Measurements from ENCODE around the gene SLBP.
A peak's percentile ranks its signal among the peaks of the same experiment; 100 is the strongest.

SLBP gene

GRCh38 chr4:1726146-1726934 lies 14.2 kb upstream of the SLBP start:
- DNase-seq, result peak; percentile 80

GRCh38 chr4:1725521-1725920 lies 13.4 kb upstream of the SLBP start:
- no peak for DNase-seq

GRCh38 chr4:1723131-1723801 lies 11.1 kb upstream of the SLBP start:
- peak; percentile 77 for DNase-seq

DNA sequence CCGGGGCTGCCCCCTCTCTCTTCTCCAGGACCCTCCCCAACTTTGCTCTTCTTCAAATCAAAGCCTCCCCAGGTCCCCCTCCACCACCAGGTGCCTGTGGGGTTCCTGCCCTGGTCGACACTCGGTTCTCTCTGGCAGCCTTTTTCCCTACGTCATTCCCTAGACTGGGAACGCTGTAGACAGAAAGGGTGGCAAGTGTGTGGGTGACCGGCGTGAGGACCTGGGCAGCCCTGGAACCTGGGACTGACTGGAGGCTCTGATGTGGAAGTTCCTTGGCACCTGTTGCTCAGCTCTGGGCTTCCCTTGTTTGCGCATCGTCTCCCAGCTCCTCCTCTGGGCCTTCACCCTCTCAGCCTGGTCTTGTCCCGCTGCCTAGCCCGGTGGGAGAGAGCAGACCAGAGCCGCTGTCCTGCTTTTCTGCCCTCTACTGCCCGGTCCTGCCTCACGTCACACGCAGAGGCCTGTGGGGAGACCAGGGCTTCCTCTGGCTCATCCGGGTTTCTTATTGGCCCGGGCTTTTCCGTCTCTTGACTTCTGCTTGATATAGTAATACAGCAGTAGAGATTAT lies 10.5 kb upstream of the SLBP start:
- peak; percentile 31 for DNase-seq

GRCh38 chr4:1721666-1722550 lies 9.8 kb upstream of the SLBP start:
- DNase-seq, result no peak

DNA sequence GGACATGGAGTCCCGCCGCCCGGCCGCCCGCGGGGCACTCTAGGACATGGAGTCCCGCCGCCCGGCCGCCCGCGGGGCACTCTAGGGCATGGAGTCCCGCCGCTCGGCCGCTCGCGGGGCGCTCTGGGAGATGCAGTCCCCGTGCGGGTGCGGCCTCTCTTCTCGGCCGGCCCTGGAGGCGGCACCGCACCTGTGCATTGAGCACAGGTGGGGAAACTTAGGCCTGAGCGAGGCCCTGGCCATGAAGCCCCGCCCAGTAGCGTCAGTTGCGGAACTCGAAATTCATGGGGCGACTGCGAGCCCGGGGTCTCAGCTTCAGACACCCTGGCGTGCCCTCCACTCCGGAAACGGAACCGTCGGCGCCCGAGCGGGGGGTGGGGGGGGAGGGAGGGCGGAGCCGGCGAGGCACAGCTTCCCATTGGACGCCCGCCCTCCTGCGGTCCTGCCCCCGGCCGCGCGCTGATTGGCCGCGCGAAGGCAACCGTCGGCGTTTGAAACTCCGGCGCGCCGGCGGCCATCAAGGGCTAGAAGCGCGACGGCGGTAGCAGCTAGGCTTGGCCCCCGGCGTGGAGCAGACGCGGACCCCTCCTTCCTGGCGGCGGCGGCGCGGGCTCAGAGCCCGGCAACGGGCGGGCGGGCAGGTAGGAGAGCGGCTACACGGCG lies 9.0 kb upstream of the SLBP start, which contains the start of the genes TACC3 and TMEM129:
TSS of gene TACC3 (plus strand) at position 519 of the 663 bp plus-strand sequence. CDS start 1,901 bp downstream, outside the sequence.
TSS of gene TMEM129 (minus strand) at position 321 of the 663 bp plus-strand sequence. CDS start 486 bp downstream, outside the sequence.
- peak; percentile 86 for DNase-seq

GRCh38 chr4:1720163-1720983 lies 8.3 kb upstream of the SLBP start:
- DNase-seq, result peak; percentile 40

DNA sequence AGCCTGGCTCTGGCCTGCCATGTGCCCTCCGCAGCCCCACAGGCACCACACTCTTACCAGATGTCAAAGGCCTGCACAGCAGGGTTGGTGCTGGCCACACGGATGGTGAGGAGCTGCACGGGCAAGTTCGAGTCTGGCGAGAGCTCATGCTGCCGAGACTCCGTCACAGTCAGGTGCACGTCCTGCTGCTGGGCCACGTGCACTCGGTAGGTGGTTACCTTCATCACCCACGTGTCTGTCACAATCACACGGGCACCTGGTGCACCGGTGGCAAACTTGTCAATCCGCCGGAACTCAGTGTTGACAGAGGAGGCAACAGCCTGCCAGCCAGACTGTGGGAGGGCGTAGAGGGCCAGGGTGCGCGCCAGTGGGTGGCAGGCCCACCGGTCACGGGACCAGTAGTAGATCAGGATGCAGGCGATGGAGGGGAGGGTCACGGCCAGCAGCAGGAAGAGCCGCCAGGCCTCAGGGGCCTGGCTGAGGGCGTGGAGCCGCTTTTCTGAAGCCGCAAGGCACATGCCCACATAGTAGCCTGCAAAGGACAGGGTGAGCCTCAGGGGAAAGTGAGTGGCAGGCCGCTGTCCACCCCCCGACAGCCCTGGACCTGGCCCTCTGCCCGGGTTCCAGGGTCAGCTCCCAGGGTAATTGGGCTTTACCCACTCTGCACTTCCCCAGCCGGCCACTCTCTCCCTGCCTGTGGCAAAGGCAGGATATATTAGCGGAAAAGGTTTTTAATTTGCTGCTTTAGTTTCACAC lies 6.2 kb upstream of the SLBP start:
- DNase-seq, result no peak

DNA sequence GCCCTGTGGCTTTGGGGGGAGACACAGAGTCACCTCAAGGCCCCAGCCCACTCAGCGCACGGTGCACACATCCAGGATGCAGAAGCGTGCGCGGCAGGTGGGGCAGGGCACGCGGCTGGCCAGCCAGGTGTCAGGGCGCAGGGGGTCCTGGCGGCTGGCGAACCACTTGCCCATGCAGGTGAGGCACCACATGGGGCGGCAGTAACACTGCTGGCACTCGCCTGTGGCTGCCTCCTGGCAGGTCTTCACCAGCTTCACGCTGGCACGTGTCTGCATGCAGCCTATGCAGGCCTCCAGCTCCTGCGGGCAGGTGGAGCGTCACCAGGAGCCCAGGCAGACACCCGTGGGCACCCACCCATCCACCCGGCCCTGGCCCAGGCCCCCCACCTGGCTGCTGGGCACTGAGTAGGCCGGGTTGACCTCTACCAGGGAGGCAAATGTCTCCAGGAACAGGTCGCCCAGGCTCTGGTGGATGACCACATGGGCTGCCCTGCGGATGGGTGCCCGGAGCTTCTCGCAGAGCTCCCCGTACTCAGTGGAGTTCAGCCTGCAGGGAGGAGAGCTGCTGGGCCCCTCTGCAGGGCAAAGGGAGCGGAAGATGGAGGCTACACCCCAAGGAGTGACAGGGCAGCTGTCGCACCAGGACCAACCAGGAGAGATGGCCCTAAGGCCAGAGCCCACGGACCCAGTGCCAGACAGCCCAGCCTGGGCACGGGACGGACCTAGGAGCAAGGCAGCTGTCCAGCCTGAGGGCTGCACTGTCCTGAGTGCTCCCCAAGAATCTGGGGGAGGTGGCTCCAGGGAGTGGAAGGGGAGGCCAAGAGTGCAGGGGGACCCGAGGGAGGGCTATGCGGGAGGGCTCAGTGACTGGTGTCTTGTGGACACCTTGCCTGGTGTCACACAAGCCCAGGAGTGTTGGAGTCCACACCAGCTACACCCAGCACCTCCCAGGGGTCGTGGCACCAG lies 5.3 kb upstream of the SLBP start:
- no peak for DNase-seq

GRCh38 chr4:1716065-1716945 lies 4.2 kb upstream of the SLBP start:
- DNase-seq, result no peak

DNA sequence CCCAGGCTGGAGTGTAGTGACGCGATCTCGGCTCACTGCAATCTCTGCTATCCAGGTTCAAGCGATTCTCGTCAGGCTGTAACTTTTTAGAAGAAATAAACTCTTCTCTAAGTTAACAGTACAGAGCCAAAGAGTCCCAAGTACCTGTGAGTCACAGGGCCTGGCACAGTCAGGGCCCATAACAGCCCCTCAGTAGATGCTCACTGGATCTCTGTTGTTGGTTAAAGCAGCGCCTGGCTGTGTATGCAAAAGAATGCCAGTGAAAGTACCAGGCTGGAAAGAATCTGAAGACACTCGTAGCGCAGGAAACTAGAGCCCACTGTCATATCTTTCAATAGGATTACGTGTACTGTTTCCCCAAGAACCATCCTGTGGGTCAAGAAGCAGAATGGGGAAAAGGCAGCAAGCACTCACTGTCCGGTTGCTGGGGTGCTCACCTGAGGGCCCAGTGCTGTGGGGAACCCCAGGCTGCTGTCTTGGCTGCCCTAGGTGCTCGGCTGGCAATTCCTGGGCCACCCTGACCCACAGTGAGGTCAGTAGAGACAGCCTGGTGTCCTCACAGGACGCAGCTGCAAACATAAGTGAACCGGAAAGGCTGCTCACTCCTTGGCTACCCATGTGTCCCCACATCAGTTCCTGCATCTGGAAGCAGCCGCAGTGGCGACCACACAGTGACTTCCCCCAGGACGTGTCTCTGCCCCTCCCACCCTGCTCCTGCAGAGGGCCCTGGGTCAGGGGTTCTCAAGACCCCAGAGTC lies 3.1 kb upstream of the SLBP start:
- DNase-seq, result peak; percentile 75

GRCh38 chr4:1714303-1715001 lies 2.3 kb upstream of the SLBP start:
- no peak for DNase-seq

DNA sequence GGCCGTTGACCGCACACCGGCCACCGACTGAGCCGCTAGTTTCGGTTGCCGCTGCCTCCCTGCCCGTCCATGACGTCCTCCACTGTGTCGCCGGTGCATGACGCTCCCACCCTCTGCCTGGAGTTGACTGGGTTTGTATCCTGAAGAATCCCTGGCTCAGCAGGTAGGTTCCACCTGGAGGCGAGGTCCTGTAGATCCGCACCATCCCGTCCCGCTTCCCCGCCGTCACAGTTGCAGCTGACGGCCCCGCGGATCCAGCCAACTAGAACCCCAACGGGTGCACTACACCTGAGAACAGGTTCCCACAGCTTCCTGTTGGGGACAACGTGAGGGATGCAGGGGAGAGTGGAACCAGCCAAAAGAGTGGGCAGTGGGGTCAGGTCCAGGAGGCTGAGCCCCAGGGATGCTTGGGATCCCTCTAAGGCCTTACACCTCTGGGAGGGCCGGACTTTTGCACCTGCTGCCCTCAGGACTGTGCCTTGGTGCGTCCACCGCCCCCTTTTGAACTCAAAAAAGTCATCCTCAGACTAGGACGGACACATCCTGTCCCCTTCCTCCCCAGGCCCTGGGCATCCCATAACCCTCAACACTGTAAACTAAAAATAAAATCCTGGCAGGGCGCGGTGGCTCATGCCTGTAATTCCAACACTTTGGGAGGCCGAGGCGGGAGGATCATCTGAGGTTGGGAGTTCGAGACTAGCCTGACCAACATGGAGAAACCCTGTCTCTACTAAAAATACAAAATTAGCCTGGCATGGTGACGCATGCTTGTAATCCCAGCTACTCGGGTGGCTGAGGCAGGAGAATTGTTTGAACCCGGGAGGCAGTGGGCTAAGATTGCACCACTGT lies 1.1 kb upstream of the SLBP start:
- DNase-seq, result no peak

DNA sequence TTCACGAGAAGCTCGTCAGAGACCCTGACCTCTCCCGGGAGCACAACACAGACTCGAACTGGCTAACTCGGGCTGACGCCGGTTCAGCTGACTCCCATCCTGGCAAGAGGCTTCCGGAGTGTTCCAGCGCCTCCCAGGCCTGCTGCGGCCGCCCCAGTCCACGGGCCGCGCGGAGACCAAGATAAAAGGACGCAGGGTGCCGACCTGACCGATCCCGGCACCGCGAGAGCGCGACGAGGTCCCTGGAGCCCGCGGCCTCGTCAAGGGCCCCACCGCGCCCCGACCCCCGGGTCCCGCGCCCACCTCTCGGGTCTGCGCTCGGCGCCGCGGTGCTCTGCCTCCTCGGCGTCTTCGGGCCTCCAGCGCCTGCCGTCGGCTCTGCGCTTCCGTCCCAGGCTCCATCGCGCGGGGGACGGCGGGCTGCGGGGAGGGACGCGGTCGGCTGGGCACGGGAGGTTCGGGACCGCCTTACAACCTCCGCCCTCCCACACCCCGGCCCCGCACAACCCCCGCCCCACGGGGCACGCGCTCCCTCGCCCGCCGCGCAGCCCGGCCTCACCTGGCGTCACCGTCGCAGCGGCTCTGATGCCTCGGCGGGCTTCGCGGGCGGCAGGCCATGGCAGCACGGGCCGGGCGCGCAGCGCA lies 426 bp downstream of the SLBP start:
- DNase-seq, result no peak

DNA sequence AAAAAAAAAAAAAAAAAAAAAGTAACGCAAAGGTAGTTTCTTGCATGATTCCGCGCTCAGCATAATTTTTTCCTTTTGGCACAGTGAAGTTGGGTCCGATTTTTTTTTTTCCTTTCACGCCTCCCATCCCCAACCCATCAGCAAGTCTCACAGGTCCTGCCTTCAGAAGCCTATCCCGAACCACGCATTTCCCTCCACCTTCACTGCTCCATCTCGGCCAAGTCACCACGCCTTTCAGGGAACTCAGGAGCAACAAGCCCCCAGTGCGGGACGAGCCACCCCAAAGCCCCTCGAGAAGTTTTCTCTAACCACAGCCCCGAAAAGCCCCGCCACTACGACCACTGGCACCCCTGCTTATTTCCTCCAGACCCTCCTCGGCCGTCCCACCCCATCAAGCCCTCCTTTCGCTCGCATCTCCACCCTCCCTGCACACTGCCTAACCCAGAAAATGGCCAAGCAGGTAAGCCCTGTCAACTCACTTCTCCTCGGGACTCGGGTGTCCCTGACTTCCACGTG lies 1.0 kb downstream of the SLBP start:
- DNase-seq, result no peak
